Endothelial cell of umbilical vein (primary cell): ENCODE results near the gene FAM50A. TPM values are rescaled to one million over a fixed set of nuclear protein-coding genes. Genes with fewer than 3 reads are reported as not detected.

Experiments
- BruUV-seq: library from RNA; stranded (reverse); fragments of 400-500 nt; replicated peaks from 2 replicates; lab custom pipeline; 2021; lab: Mats Ljungman, UMichigan
- CTCF ChIA-PET: fragments of 300-600, 350-600 bp; sonication (Branson Sonifier 250); formaldehyde crosslinking; loops from one replicate; lab custom pipeline; 2021; ENCODE audit warnings: antibody characterized with exemption, inconsistent platforms; lab: Charles Lee
- POLR2A ChIA-PET: fragments of 300-600, 350-600 bp; sonication (Branson Sonifier 250); formaldehyde crosslinking; loops from one replicate; lab custom pipeline; 2021; ENCODE audit warnings: antibody characterized with exemption, inconsistent platforms; lab: Charles Lee
- DNase-seq: peaks from one replicate; pipeline ENCODE4 v3.0.0-alpha.2; 2011; ENCODE audit warnings: low read depth, low spot score
- FAIRE-seq: peaks from 2 replicates; lab custom pipeline; 2011; peaks lifted over from hg19 to GRCh38; lab: Jason Lieb, UNC
- H2AFZ ChIP-seq: 2 replicates; pipeline ENCODE4 v1.6.0; 2012; ENCODE audit warnings: low read depth, low read length, control low read depth, inconsistent platforms
- H3K27ac ChIP-seq: 2 replicates; pipeline ENCODE4 v1.5.1; 2011; ENCODE audit warnings: low read depth, mild to moderate bottlenecking, control low read depth, low read length, moderate library complexity; ENCODE audit not compliant: insufficient read depth
- H3K27me3 ChIP-seq, 2 experiments: 2 replicates each; pipeline versions ENCODE4 v1.6.0 to v1.6.1; 2011; ENCODE audit warnings: low read length in 2 of 2, mixed read lengths in 1 of 2; ENCODE audit not compliant: control insufficient read depth in 2 of 2, insufficient read depth in 2 of 2
- H3K36me3 ChIP-seq, 2 experiments: 2 replicates in 1 of 2; 3 replicates in 1 of 2; pipeline ENCODE4 v1.5.1; 2011; ENCODE audit warnings: low read length in 2 of 2, mild to moderate bottlenecking in 1 of 2, moderate library complexity in 1 of 2; ENCODE audit not compliant: control insufficient read depth in 2 of 2, insufficient read depth in 2 of 2; ENCODE audit errors: extremely low read depth in 1 of 2
- H3K4me1 ChIP-seq: 3 replicates; pipeline ENCODE4 v1.5.1; 2011; ENCODE audit warnings: mild to moderate bottlenecking, low read length; ENCODE audit not compliant: control insufficient read depth, insufficient read depth; ENCODE audit errors: extremely low read depth
- H3K4me2 ChIP-seq: 2 replicates; pipeline ENCODE4 v1.6.1; 2011; ENCODE audit warnings: low read length, control low read depth, mixed read lengths; ENCODE audit not compliant: insufficient read depth
- H3K4me3 ChIP-seq, 3 experiments: fragments of 200-600 bp in 1 of 3; sonication (generic), shearing (Covaris generic) in 1 of 3; replicated peaks in 1 of 3; 2 replicates each; pipeline ENCODE4 v1.5.1; 2011 to 2016; ENCODE audit warnings: control low read depth in 3 of 3, low read length in 3 of 3, mild to moderate bottlenecking in 2 of 3, inconsistent platforms in 1 of 3, low read depth in 1 of 3, moderate library complexity in 1 of 3; ENCODE audit not compliant: insufficient read depth in 1 of 3
- H3K79me2 ChIP-seq: 2 replicates; pipeline ENCODE4 v1.6.0; 2012; ENCODE audit warnings: low read length, inconsistent platforms; ENCODE audit not compliant: control insufficient read depth, insufficient read depth
- H3K9ac ChIP-seq: replicated peaks from 2 replicates; pipeline ENCODE3; 2011; ENCODE audit warnings: low read length, control low read depth; ENCODE audit not compliant: insufficient read depth; ENCODE audit errors: extremely low read depth
- H3K9me1 ChIP-seq: replicated peaks from 3 replicates; pipeline ENCODE4 v1.6.0; 2011; ENCODE audit warnings: mild to moderate bottlenecking, low read length; ENCODE audit not compliant: control insufficient read depth, insufficient read depth; ENCODE audit errors: extremely low read depth
- H3K9me3 ChIP-seq: replicated peaks from 2 replicates; pipeline ENCODE4 v1.5.1; 2012; ENCODE audit warnings: low read length, inconsistent platforms; ENCODE audit not compliant: control insufficient read depth, insufficient read depth
- H4K20me1 ChIP-seq: replicated peaks from 2 replicates; pipeline ENCODE3; 2011; ENCODE audit warnings: mild to moderate bottlenecking, low read length; ENCODE audit not compliant: control insufficient read depth, insufficient read depth; ENCODE audit errors: extremely low read depth
- CTCF ChIP-seq, 2 donors: IDR thresholded peaks; 1 replicate in 1 of 2; 2 replicates in 1 of 2; pipeline ENCODE4 v1.5.1; 2011; ENCODE audit warnings: low read length in 2 of 2, mild to moderate bottlenecking in 2 of 2, moderate library complexity in 2 of 2, control low read depth in 1 of 2, inconsistent platforms in 1 of 2, low read depth in 1 of 2; ENCODE audit not compliant: insufficient read depth in 1 of 2; ENCODE audit errors: extremely low read depth in 1 of 2
- EZH2 ChIP-seq: IDR thresholded peaks from 2 replicates; pipeline ENCODE4 v1.6.1; 2012; ENCODE audit warnings: borderline replicate concordance, low read depth, mild to moderate bottlenecking, moderate library complexity, low read length, inconsistent platforms; ENCODE audit not compliant: severe bottlenecking
- FOS ChIP-seq: IDR thresholded peaks from 2 replicates; pipeline ENCODE4 v1.6.1; 2011; ENCODE audit warnings: mild to moderate bottlenecking, low read length, moderate library complexity, borderline replicate concordance; ENCODE audit not compliant: insufficient read depth
- GATA2 ChIP-seq: IDR thresholded peaks from 2 replicates; pipeline ENCODE4 v1.7.0; 2011; ENCODE audit warnings: low read depth, mild to moderate bottlenecking, moderate library complexity, mixed read lengths, low read length; ENCODE audit not compliant: insufficient read length, insufficient read depth
- JUN ChIP-seq: IDR thresholded peaks from 2 replicates; pipeline ENCODE4 v1.6.1; 2011; ENCODE audit warnings: borderline replicate concordance, low read depth; ENCODE audit not compliant: insufficient read length, insufficient read depth
- MAX ChIP-seq: IDR thresholded peaks from 2 replicates; pipeline ENCODE4 v1.6.1; 2011; ENCODE audit not compliant: insufficient read depth, insufficient read length
- MYC ChIP-seq: IDR thresholded peaks from one replicate; pipeline ENCODE4 v1.6.1; 2011; ENCODE audit warnings: mild to moderate bottlenecking, low read depth, low read length
- POLR2A ChIP-seq: IDR thresholded peaks from 2 replicates; pipeline ENCODE4 v1.6.1; 2012; ENCODE audit warnings: low read depth, mild to moderate bottlenecking, control low read depth, low read length
- POLR2AphosphoS5 ChIP-seq: IDR thresholded peaks from 2 replicates; pipeline ENCODE4 v1.6.1; 2012; ENCODE audit warnings: low read depth, mild to moderate bottlenecking, control low read depth, low read length, moderate library complexity; ENCODE audit not compliant: insufficient read depth
- dilution Hi-C: fragments of 300-500 bp; cut with MboI; formaldehyde crosslinking; loops from one replicate; pipeline ENCODE4 v1.15.0; 2019; ENCODE audit warnings: low sequenced_read_pairs; ENCODE audit not compliant: extremely low pct_ligation_motif_present
- intact Hi-C: fragments of 100-400 bp; cut with micrococcal nuclease; formaldehyde crosslinking; loops from one replicate; pipeline ENCODE4 v1.10.0; 2022
- polyA plus RNA-seq, 4 experiments: library from polyadenylated mRNA; depleted of rRNA in 3 of 4; stranded (reverse) in 3 of 4; unstranded in 1 of 4; fragments of >200 nt; gene quantifications; 2 replicates each; pipeline versions ENCODE4 v1.2.1 to v1.2.3, GENCODE V29; 2011 to 2012; ENCODE audit warnings: missing spikeins in 1 of 4
- total RNA-seq: library from RNA; stranded (reverse); gene quantifications from 2 replicates; pipeline ENCODE4 v1.2.3, GENCODE V29; 2021

Gene FAM50A
- total and polyA plus RNA-seq, 2 donors (not counting 3 experiments of a cell fraction or from before 2014, with no cell fraction given): 75.9 to 123 TPM

GRCh38 chrX:154485150-154486051 lies 41.5 kb downstream of the FAM50A start:
- no peak for DNase-seq
- H3K4me3 ChIP-seq: peak overlapping the region in 2 of 3 experiments; percentile 46 to 51
- ChIA-PET POLR2A (no interaction called here), CTCF (interaction anchor here (2.0 kb wide), 1 partner anchor 9 kb away, joined by 7 read pairs; no protein-coding TSS in a partner anchor)
- H3K27ac ChIP-seq: no peak overlapping the region
- no peaks in the 10 kb centered on the region for H4K20me1 ChIP-seq
- dilution Hi-C loops (no loop called here), intact Hi-C loops (no loop called here)
- TF ChIP-seq POLR2A (no peak), EZH2 (no peak), CTCF (IDR thresholded peaks at IDR 0.05; ENCODE audit: extremely low read depth in 1 of 2, insufficient read depth in 1 of 2, low read depth in 1 of 2, low read length in 2 of 2) (no peak), MAX (no peak), GATA2 (no peak), JUN (no peak), FOS (no peak), MYC (no peak), POLR2AphosphoS5 (no peak)
- no peaks in the 10 kb centered on the region for H3K9me3 ChIP-seq
- peak overlapping the region; percentile 36 for H3K9ac ChIP-seq
- H3K36me3 ChIP-seq: no peaks in the 10 kb centered on the region
- peaks cover 3% of the 10 kb centered on the region for H3K4me1 ChIP-seq
- no peak overlapping the region for H2AFZ ChIP-seq
- peak overlapping the region; percentile 57 for H3K4me2 ChIP-seq
- FAIRE-seq: peak; percentile 63
- peaks cover 10% of the 10 kb centered on the region for H3K79me2 ChIP-seq
- BruUV-seq: no TSS peak
- H3K9me1 ChIP-seq: no peaks in the 10 kb centered on the region
- H3K27me3 ChIP-seq: no peaks in the 10 kb centered on the region
